Thymus (tissue), 11 donors: ENCODE results near the gene GALNT13. TPM values are rescaled to one million over a fixed set of nuclear protein-coding genes. Genes with fewer than 3 reads are reported as not detected.

Experiments used
- DNase-seq, 9 donors: peaks; one replicate each; pipeline ENCODE4 v3.0.0-alpha.2; 2013; ENCODE audit warnings: low spot score in 9 of 9, low read depth in 6 of 9, missing footprints in 1 of 9
- H3K27ac ChIP-seq, 2 donors: one replicate each; pipeline ENCODE4 v1.5.1; 2013; ENCODE audit warnings: control low read depth in 1 of 2, low read depth in 1 of 2, low read length in 1 of 2, mild to moderate bottlenecking in 1 of 2, moderate library complexity in 1 of 2
- H3K27me3 ChIP-seq, 2 donors: one replicate each; pipeline ENCODE4 v1.5.1; 2013; ENCODE audit warnings: low read length in 1 of 2; ENCODE audit not compliant: control insufficient read depth in 2 of 2, insufficient read depth in 1 of 2
- H3K36me3 ChIP-seq, 2 donors: one replicate each; pipeline ENCODE4 v1.5.1; 2013; ENCODE audit warnings: low read length in 1 of 2, mild to moderate bottlenecking in 1 of 2, moderate library complexity in 1 of 2; ENCODE audit not compliant: control insufficient read depth in 2 of 2, insufficient read depth in 2 of 2
- H3K4me1 ChIP-seq, 2 donors: one replicate each; pipeline ENCODE4 v1.5.1; 2013; ENCODE audit warnings: low read length in 2 of 2; ENCODE audit not compliant: control insufficient read depth in 2 of 2, insufficient read depth in 2 of 2
- H3K4me3 ChIP-seq, 2 donors: one replicate each; pipeline ENCODE4 v1.5.1; 2013; ENCODE audit warnings: low read length in 2 of 2, control low read depth in 1 of 2, mild to moderate bottlenecking in 1 of 2
- H3K9me3 ChIP-seq, 2 donors: one replicate each; pipeline ENCODE4 v1.5.1; 2013; ENCODE audit warnings: low read length in 1 of 2, mild to moderate bottlenecking in 1 of 2; ENCODE audit not compliant: control insufficient read depth in 2 of 2, insufficient read depth in 1 of 2
- WGBS: extraction: QIAGEN DNeasy Blood & Tissue Kit; methylation state at CpG from one replicate; pipeline ENCODE4 v1.1.7; 2013; 5-methylcytosine and 5-hydroxymethylcytosine counted together
- polyA plus RNA-seq: library from polyadenylated mRNA; stranded (reverse); fragments of 200-250 nt; gene quantifications from one replicate; pipeline ENCODE4 v1.2.3, GENCODE V29; 2013
- total RNA-seq: library from RNA; stranded (reverse); fragments of 120-200 nt; gene quantifications from one replicate; pipeline ENCODE4 v1.2.4, GENCODE V29; 2013
- donor health status: healthy.

The GALNT13 gene
- total and polyA plus RNA-seq, 2 donors: 0.05 to 0.28 TPM

- Histone ChIP-seq H3K9me3 (no peaks in the 10 kb centered on the region), H3K36me3 (no peaks in the 10 kb centered on the region), H3K27ac (no peak overlapping the region), H3K4me1 (no peaks in the 10 kb centered on the region), H3K4me3 (no peak overlapping the region), H3K27me3 (no peaks in the 10 kb centered on the region)
- no peak for DNase-seq
Measured at GRCh38 chr2:153972412-153972811, 100.7 kb downstream of the GALNT13 start.

- no peaks in the 10 kb centered on the region for H3K27me3 ChIP-seq
- H3K36me3 ChIP-seq: no peaks in the 10 kb centered on the region
- H3K4me1 ChIP-seq: no peaks in the 10 kb centered on the region
- no peaks in the 10 kb centered on the region for H3K9me3 ChIP-seq
- DNase-seq: no peak
- WGBS: 78% methylated on average over 9 of the region's 9 CpGs
- no peak overlapping the region for H3K4me3 ChIP-seq
- H3K27ac ChIP-seq: no peak overlapping the region
Measured at GRCh38 chr2:153986488-153987229, 114.9 kb downstream of the GALNT13 start.

- Histone ChIP-seq H3K36me3 (no peaks in the 10 kb centered on the region), H3K27ac (no peak overlapping the region), H3K27me3 (no peaks in the 10 kb centered on the region), H3K4me1 (no peaks in the 10 kb centered on the region), H3K9me3 (no peaks in the 10 kb centered on the region), H3K4me3 (no peak overlapping the region)
- DNase-seq: no peak
Measured at GRCh38 chr2:153990771-153991170, 119.0 kb downstream of the GALNT13 start.

- Histone ChIP-seq H3K27ac (no peak overlapping the region), H3K9me3 (peaks cover 2 to 16% of the 10 kb centered on the region in 2 donors), H3K4me1 (no peaks in the 10 kb centered on the region), H3K27me3 (no peaks in the 10 kb centered on the region), H3K4me3 (no peak overlapping the region), H3K36me3 (no peaks in the 10 kb centered on the region)
- 98% methylated on average over 17 of the region's 17 CpGs for WGBS
- no peak for DNase-seq
Measured at GRCh38 chr2:154013514-154013913, 141.8 kb downstream of the GALNT13 start.

- H3K4me3 ChIP-seq: no peak overlapping the region
- DNase-seq: no peak
- H3K9me3 ChIP-seq: peaks cover 2 to 13% of the 10 kb centered on the region in 2 donors
- H3K27ac ChIP-seq: no peak overlapping the region
- WGBS: 90% methylated on average over 2 of the region's 2 CpGs
- no peaks in the 10 kb centered on the region for H3K27me3 ChIP-seq
- no peaks in the 10 kb centered on the region for H3K36me3 ChIP-seq
- H3K4me1 ChIP-seq: no peaks in the 10 kb centered on the region
Measured at GRCh38 chr2:154015233-154015632, 143.5 kb downstream of the GALNT13 start.

GRCh38 chr2:154029504-154029903, 157.8 kb downstream of the GALNT13 start:
- no peak overlapping the region for H3K27ac ChIP-seq
- no peak for DNase-seq
- H3K27me3 ChIP-seq: no peaks in the 10 kb centered on the region
- H3K4me1 ChIP-seq: no peaks in the 10 kb centered on the region
- WGBS: 90% methylated on average over 3 of the region's 3 CpGs
- H3K36me3 ChIP-seq: no peaks in the 10 kb centered on the region
- peaks cover 0 to 5% of the 10 kb centered on the region in 2 donors for H3K9me3 ChIP-seq
- no peak overlapping the region for H3K4me3 ChIP-seq

GRCh38 chr2:154032220-154032619, 160.5 kb downstream of the GALNT13 start:
- Histone ChIP-seq H3K27me3 (no peaks in the 10 kb centered on the region), H3K9me3 (no peaks in the 10 kb centered on the region), H3K27ac (no peak overlapping the region), H3K4me3 (no peak overlapping the region), H3K36me3 (no peaks in the 10 kb centered on the region), H3K4me1 (no peaks in the 10 kb centered on the region)
- WGBS: 84% methylated on average over 3 of the region's 3 CpGs
- DNase-seq: no peak

- 94% methylated on average over 1 of the region's 1 CpG for WGBS
- no peaks in the 10 kb centered on the region for H3K27me3 ChIP-seq
- H3K4me1 ChIP-seq: no peaks in the 10 kb centered on the region
Measured at GRCh38 chr2:154046493-154046892, 174.8 kb downstream of the GALNT13 start.

GRCh38 chr2:154048905-154049304, 177.2 kb downstream of the GALNT13 start:
- no peaks in the 10 kb centered on the region for H3K4me1 ChIP-seq
- H3K36me3 ChIP-seq: no peaks in the 10 kb centered on the region
- no peak overlapping the region for H3K27ac ChIP-seq
- no peaks in the 10 kb centered on the region for H3K9me3 ChIP-seq
- WGBS: 92% methylated on average over 2 of the region's 2 CpGs
- no peak overlapping the region for H3K4me3 ChIP-seq
- no peaks in the 10 kb centered on the region for H3K27me3 ChIP-seq
- no peak for DNase-seq

More at GRCh38 chr2:154046493-154046892, 174.8 kb downstream of the GALNT13 start:
- Histone ChIP-seq H3K4me3 (no peak overlapping the region), H3K36me3 (no peaks in the 10 kb centered on the region), H3K27ac (no peak overlapping the region), H3K9me3 (no peaks in the 10 kb centered on the region)
- DNase-seq: no peak
